Caco-2 (cell line): ENCODE measurements around the gene TACC2. TPM values are rescaled to one million over a fixed set of nuclear protein-coding genes. Genes with fewer than 3 reads are reported as not detected.

Source experiments
- Bru-seq: library from RNA; stranded (reverse); fragments of 400-500 nt; gene quantifications from one replicate; lab custom pipeline; 2021; lab: Mats Ljungman, UMichigan
- BruChase-seq, 2 experiments: library from RNA; stranded (reverse); fragments of 400-500 nt; gene quantifications; one replicate each; lab custom pipeline; 2021; lab: Mats Ljungman, UMichigan
- BruUV-seq: library from RNA; stranded (reverse); fragments of 400-500 nt; replicated peaks from 2 replicates; lab custom pipeline; 2021; lab: Mats Ljungman, UMichigan
- CTCF ChIA-PET: fragments of 300-600 bp; sonication (Branson Sonifier 250); formaldehyde crosslinking; loops from one replicate; lab custom pipeline; 2022; ENCODE audit warnings: antibody characterized with exemption; lab: Charles Lee
- POLR2A ChIA-PET: fragments of 300-600 bp; sonication (Branson Sonifier 250); formaldehyde crosslinking; loops from one replicate; lab custom pipeline; 2022; ENCODE audit warnings: antibody characterized with exemption; lab: Charles Lee
- DNase-seq, 2 experiments: peaks; one replicate each; pipeline versions ENCODE4 v3.0.0 to v3.0.0-alpha.2; 2020 to 2022
- H3K27me3 ChIP-seq: replicated peaks from 2 replicates; pipeline ENCODE4 v1.6.0; 2011; ENCODE audit warnings: low read length; ENCODE audit not compliant: control insufficient read depth, insufficient read depth
- H3K36me3 ChIP-seq: 2 replicates; pipeline ENCODE4 v1.5.1; 2011; ENCODE audit warnings: low read length; ENCODE audit not compliant: control insufficient read depth, insufficient read depth
- H3K4me1 ChIP-seq: fragments of 250-450 bp; sonication (Bioruptor Pico); 2 replicates; pipeline ENCODE4 v1.5.1; 2020; ENCODE audit warnings: mild to moderate bottlenecking
- H3K4me3 ChIP-seq: 2 replicates; pipeline ENCODE4 v1.5.1; 2011; ENCODE audit warnings: low read depth, mild to moderate bottlenecking, control low read depth, low read length
- H3K9me3 ChIP-seq: fragments of 250-450 bp; sonication (Bioruptor Pico); 2 replicates; pipeline ENCODE4 v1.5.1; 2020; ENCODE audit warnings: mild to moderate bottlenecking, moderate library complexity
- H3K27ac Mint-ChIP-seq: one replicate; pipeline ENCODE4 v1.8.0; 2022; ENCODE audit warnings: mixed read lengths; ENCODE audit not compliant: unreplicated experiment
- H3K27me3 Mint-ChIP-seq: one replicate; pipeline ENCODE4 v1.8.0; 2022; ENCODE audit warnings: mixed read lengths; ENCODE audit not compliant: insufficient read depth, unreplicated experiment
- H3K36me3 Mint-ChIP-seq: one replicate; pipeline ENCODE4 v1.8.0; 2022; ENCODE audit warnings: mild to moderate bottlenecking, mixed read lengths; ENCODE audit not compliant: insufficient read depth, unreplicated experiment
- H3K4me1 Mint-ChIP-seq: one replicate; pipeline ENCODE4 v1.8.0; 2022; ENCODE audit warnings: low read depth, mixed read lengths; ENCODE audit not compliant: unreplicated experiment
- H3K4me3 Mint-ChIP-seq: one replicate; pipeline ENCODE4 v1.8.0; 2022; ENCODE audit warnings: mild to moderate bottlenecking, moderate library complexity, mixed read lengths; ENCODE audit not compliant: unreplicated experiment
- H3K9me3 Mint-ChIP-seq: one replicate; pipeline ENCODE4 v1.8.0; 2022; ENCODE audit warnings: mixed read lengths; ENCODE audit not compliant: unreplicated experiment
- intact Hi-C: fragments of 100-400 bp; cut with micrococcal nuclease; formaldehyde crosslinking; loops from one replicate; pipeline ENCODE4 v1.10.0; 2022; ENCODE audit not compliant: unreplicated experiment
- long read RNA-seq: library from polyadenylated mRNA; stranded (forward); transcript quantifications from one replicate; pipeline ENCODE4 v2.0.0, GENCODE V29; 2022
- total RNA-seq: library from RNA; stranded (reverse); gene quantifications from 2 replicates; pipeline ENCODE4 v1.2.3, GENCODE V29; 2022
- TF ChIP-seq, protein P1 (sequence below), 2 experiments: fragments of 200-600 bp in 1 of 2; IDR thresholded peaks; 1 replicate in 1 of 2; 2 replicates in 1 of 2; pipeline versions ENCODE4 v1.5.1 to v1.8.0; 2011 to 2022; ENCODE audit warnings: antibody characterized with exemption in 1 of 2, control low read depth in 1 of 2, inconsistent platforms in 1 of 2, low read depth in 1 of 2, low read length in 1 of 2, mild to moderate bottlenecking in 1 of 2, moderate library complexity in 1 of 2; ENCODE audit not compliant: insufficient read depth in 1 of 2, severe bottlenecking in 1 of 2, unreplicated experiment in 1 of 2

Gene TACC2, protein sequence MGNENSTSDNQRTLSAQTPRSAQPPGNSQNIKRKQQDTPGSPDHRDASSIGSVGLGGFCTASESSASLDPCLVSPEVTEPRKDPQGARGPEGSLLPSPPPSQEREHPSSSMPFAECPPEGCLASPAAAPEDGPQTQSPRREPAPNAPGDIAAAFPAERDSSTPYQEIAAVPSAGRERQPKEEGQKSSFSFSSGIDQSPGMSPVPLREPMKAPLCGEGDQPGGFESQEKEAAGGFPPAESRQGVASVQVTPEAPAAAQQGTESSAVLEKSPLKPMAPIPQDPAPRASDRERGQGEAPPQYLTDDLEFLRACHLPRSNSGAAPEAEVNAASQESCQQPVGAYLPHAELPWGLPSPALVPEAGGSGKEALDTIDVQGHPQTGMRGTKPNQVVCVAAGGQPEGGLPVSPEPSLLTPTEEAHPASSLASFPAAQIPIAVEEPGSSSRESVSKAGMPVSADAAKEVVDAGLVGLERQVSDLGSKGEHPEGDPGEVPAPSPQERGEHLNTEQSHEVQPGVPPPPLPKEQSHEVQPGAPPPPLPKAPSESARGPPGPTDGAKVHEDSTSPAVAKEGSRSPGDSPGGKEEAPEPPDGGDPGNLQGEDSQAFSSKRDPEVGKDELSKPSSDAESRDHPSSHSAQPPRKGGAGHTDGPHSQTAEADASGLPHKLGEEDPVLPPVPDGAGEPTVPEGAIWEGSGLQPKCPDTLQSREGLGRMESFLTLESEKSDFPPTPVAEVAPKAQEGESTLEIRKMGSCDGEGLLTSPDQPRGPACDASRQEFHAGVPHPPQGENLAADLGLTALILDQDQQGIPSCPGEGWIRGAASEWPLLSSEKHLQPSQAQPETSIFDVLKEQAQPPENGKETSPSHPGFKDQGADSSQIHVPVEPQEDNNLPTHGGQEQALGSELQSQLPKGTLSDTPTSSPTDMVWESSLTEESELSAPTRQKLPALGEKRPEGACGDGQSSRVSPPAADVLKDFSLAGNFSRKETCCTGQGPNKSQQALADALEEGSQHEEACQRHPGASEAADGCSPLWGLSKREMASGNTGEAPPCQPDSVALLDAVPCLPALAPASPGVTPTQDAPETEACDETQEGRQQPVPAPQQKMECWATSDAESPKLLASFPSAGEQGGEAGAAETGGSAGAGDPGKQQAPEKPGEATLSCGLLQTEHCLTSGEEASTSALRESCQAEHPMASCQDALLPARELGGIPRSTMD (N-terminal part only)
- total RNA-seq (98.5 and 117 TPM in 2 replicates), Bru-seq, nascent RNA (percentile 81 among the genes with signal in this experiment), BruChase-seq, experiment 1, labeled RNA remaining after a 2-hour chase (percentile 75 among the genes with signal in this experiment), BruChase-seq, experiment 2, labeled RNA remaining after a 6-hour chase (percentile 75 among the genes with signal in this experiment)
- long read RNA-seq, transcript TACC2-205 (13 exons, 3,281 nt) = major isoform, 12 of 66 reads
- long read RNA-seq, partial matches to known transcripts = 14 of 66 reads
- long read RNA-seq, other reads (novel, unspliced or antisense) = 39 of 66 reads

DNA sequence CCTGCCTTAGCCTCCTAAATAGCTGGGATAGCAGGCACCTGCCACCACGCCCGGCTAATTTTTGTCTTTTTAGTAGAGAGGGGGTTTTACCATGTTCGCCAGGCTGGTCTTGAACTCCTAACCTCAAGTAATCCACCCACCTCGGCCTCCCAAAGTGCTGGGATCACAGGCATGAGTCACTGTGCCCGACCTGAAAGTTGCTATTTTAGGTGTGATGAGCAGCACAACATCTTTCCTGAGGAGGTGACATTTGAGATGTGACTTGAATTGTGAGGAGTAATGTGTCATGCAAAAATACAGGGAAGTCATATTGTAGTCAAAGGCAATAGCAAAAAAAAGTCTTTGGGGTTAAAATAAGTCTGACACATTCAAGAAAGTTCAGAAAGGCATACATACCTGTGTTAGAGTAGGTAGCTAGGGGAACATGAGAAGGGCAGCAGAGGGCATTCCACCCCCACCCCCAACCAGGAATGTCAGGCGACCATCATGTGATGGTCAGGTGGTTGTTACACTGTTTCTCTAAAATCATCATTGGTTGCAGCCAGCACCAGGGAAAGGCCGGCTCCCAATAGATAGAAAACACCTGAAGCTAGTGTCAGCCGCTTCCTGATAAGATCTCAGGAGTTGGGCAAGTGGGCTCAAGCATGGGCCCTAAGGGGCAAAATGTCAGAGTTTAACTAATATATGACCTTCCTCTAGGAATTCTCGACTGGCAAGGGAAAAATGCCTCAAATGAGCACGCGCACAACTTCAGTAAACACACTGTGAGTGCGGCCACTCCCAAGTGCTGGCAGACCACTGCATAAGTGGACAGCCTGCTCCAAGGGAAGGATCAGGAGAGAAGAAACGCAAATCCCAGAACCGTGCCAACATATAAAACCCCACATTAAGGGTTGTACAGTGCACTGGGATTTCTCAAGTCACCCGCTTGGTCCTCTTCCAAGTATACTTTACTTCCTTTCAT, at the start of gene TACC2:
TACC2 (plus strand) TSS at position 803 of the 964 bp plus-strand sequence. CDS start 32,819 bp downstream, outside the sequence.
- H3K4me3 ChIP-seq = no peak within 1 kb of the TSS
- H3K36me3 Mint-ChIP-seq = no peaks in the 10 kb centered on the region
- no peaks in the 10 kb centered on the region for H3K27me3 Mint-ChIP-seq
- CTCF ChIA-PET = no interaction called here
- H3K4me1 ChIP-seq = peaks cover 15% of the 10 kb centered on the region
- no TSS peak for BruUV-seq
- peaks cover 13% of the 10 kb centered on the region for H3K9me3 ChIP-seq
- TF ChIP-seq, protein P1, sequence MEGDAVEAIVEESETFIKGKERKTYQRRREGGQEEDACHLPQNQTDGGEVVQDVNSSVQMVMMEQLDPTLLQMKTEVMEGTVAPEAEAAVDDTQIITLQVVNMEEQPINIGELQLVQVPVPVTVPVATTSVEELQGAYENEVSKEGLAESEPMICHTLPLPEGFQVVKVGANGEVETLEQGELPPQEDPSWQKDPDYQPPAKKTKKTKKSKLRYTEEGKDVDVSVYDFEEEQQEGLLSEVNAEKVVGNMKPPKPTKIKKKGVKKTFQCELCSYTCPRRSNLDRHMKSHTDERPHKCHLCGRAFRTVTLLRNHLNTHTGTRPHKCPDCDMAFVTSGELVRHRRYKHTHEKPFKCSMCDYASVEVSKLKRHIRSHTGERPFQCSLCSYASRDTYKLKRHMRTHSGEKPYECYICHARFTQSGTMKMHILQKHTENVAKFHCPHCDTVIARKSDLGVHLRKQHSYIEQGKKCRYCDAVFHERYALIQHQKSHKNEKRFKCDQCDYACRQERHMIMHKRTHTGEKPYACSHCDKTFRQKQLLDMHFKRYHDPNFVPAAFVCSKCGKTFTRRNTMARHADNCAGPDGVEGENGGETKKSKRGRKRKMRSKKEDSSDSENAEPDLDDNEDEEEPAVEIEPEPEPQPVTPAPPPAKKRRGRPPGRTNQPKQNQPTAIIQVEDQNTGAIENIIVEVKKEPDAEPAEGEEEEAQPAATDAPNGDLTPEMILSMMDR (IDR thresholded peaks at IDR 0.05; ENCODE audit: insufficient read depth in 1 of 2, low read depth in 1 of 2, low read length in 1 of 2, severe bottlenecking in 1 of 2, unreplicated experiment in 1 of 2) = no peak
- H3K27me3 ChIP-seq = no peaks in the 10 kb centered on the region
- H3K4me3 Mint-ChIP-seq = no peak within 1 kb of the TSS
- intact Hi-C loops = no loop called here
- H3K4me1 Mint-ChIP-seq = peaks cover 1% of the 10 kb centered on the region
- DNase-seq = peak; percentile 46 to 54
- peaks cover 18% of the 10 kb centered on the region for H3K9me3 Mint-ChIP-seq
- POLR2A ChIA-PET = interaction anchor here (0.6 kb wide), 1 partner anchor 119 kb away, joined by 3 read pairs; no protein-coding TSS in a partner anchor
- no peak within 1 kb of the TSS for H3K27ac Mint-ChIP-seq
- no peaks in the 10 kb centered on the region; the same call in 1 of the 2 replicates for H3K36me3 ChIP-seq

DNA sequence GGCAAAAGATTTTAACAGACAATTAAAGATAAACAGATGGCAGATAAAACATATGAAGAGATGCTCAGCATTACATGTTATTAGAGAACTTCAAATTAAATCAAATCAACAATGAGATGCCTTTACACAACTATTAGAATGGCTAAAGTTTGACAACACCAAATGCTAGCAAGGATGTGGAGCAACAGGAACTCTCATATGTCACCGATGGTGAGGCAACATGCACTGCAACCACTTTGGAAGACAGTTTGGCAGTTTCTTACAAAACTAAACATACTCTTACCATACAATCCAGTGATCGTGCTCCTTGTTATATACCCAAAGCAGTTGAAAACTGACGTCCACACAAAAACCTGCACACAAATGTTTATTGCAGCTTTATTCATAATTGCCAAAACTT, 47.4 kb upstream of the TACC2 start:
- no TSS peak for BruUV-seq
- Mint-ChIP-seq H3K27ac (no peak overlapping the region), H3K9me3 (no peaks in the 10 kb centered on the region), H3K27me3 (no peaks in the 10 kb centered on the region), H3K36me3 (no peaks in the 10 kb centered on the region), H3K4me1 (peaks cover 16% of the 10 kb centered on the region), H3K4me3 (no peak overlapping the region)
- ChIA-PET POLR2A (no interaction called here), CTCF (no interaction called here)
- DNase-seq = no peak
- Histone ChIP-seq H3K4me3 (no peak overlapping the region), H3K9me3 (peaks cover 3% of the 10 kb centered on the region; the same call in 1 of the 2 replicates), H3K4me1 (peaks cover 30% of the 10 kb centered on the region), H3K27me3 (no peaks in the 10 kb centered on the region), H3K36me3 (no peaks in the 10 kb centered on the region)
- intact Hi-C loops = no loop called here
- TF ChIP-seq, protein P1 (IDR thresholded peaks at IDR 0.05; ENCODE audit: insufficient read depth in 1 of 2, low read depth in 1 of 2, low read length in 1 of 2, severe bottlenecking in 1 of 2, unreplicated experiment in 1 of 2) = no peak
